H1 (cell line): ENCODE data around the gene WDR1. TPM values are rescaled to one million over a fixed set of nuclear protein-coding genes. Genes with fewer than 3 reads are reported as not detected.

Source experiments
- CTCF ChIA-PET: fragments of 300-600 bp; sonication (Branson Sonifier 250); formaldehyde crosslinking; loops from one replicate; lab custom pipeline; 2021; ENCODE audit not compliant: partially characterized antibody; lab: Charles Lee
- POLR2A ChIA-PET: fragments of 300-600 bp; sonication (Branson Sonifier 250); formaldehyde crosslinking; loops from one replicate; lab custom pipeline; 2021; ENCODE audit warnings: inconsistent platforms; ENCODE audit not compliant: partially characterized antibody; lab: Charles Lee
- DNase-seq, 2 experiments: peaks; one replicate each; pipeline versions ENCODE4 v3.0.0 to v3.0.0-alpha.2; 2010 to 2022; ENCODE audit warnings: low spot score in 2 of 2, low read depth in 1 of 2, mixed read lengths in 1 of 2
- FAIRE-seq: peaks from 2 replicates; lab custom pipeline; 2011; peaks lifted over from hg19 to GRCh38; lab: Jason Lieb, UNC
- H2AFZ ChIP-seq: 2 replicates; pipeline ENCODE4 v1.8.1; 2012; ENCODE audit warnings: low read length, inconsistent platforms
- H2AK5ac ChIP-seq: 2 replicates; pipeline ENCODE4 v1.6.1; 2013; ENCODE audit warnings: low read depth, low read length
- H2BK120ac ChIP-seq: replicated peaks from 2 replicates; pipeline ENCODE3; 2013; ENCODE audit warnings: low read depth, low read length, inconsistent platforms
- H2BK12ac ChIP-seq: 2 replicates; pipeline ENCODE4 v1.6.1; 2013; ENCODE audit warnings: low read depth, low read length
- H2BK15ac ChIP-seq: 2 replicates; pipeline ENCODE4 v1.6.1; 2013; ENCODE audit warnings: low read length
- H2BK20ac ChIP-seq: 2 replicates; pipeline ENCODE4 v1.6.1; 2013; ENCODE audit warnings: low read length
- H2BK5ac ChIP-seq: 2 replicates; pipeline ENCODE4 v1.6.1; 2013; ENCODE audit warnings: low read depth, low read length
- H3K14ac ChIP-seq: 2 replicates; pipeline ENCODE4 v1.6.1; 2013; ENCODE audit warnings: inconsistent platforms; ENCODE audit not compliant: insufficient read length
- H3K18ac ChIP-seq: 2 replicates; pipeline ENCODE4 v1.6.1; 2013; ENCODE audit warnings: low read length; ENCODE audit errors: extremely low read depth
- H3K23ac ChIP-seq: 2 replicates; pipeline ENCODE4 v1.6.1; 2013; ENCODE audit warnings: inconsistent platforms; ENCODE audit not compliant: insufficient read length
- H3K23me2 ChIP-seq: 2 replicates; pipeline ENCODE4 v1.6.1; 2013; ENCODE audit warnings: low read depth, low read length
- H3K27ac ChIP-seq: 2 replicates; pipeline ENCODE4 v1.6.1; 2011; ENCODE audit warnings: low read depth, low read length, inconsistent platforms
- H3K27me3 ChIP-seq, 4 experiments: replicated peaks in 1 of 4; 1 replicate in 1 of 4; 2 replicates in 3 of 4; pipeline versions ENCODE4 v1.6.1 to v1.8.1; 2011 to 2013; ENCODE audit warnings: low read length in 3 of 4, mild to moderate bottlenecking in 3 of 4, inconsistent platforms in 2 of 4, mixed read lengths in 2 of 4, moderate library complexity in 1 of 4; ENCODE audit not compliant: control insufficient read depth in 3 of 4, insufficient read depth in 3 of 4; ENCODE audit errors: extremely low read depth in 1 of 4
- H3K36me3 ChIP-seq, 4 experiments: 2 replicates each; pipeline versions ENCODE4 v1.6.1 to v1.8.1; 2011 to 2013; ENCODE audit warnings: mild to moderate bottlenecking in 4 of 4, low read length in 3 of 4, moderate library complexity in 2 of 4, control low read depth in 1 of 4, inconsistent platforms in 1 of 4; ENCODE audit not compliant: insufficient read depth in 4 of 4, control insufficient read depth in 2 of 4
- H3K4ac ChIP-seq: replicated peaks from 2 replicates; pipeline ENCODE3; 2013; ENCODE audit warnings: low read length, low read depth, mixed read lengths, inconsistent platforms; ENCODE audit not compliant: insufficient read length
- H3K4me1 ChIP-seq, 4 experiments: replicated peaks in 1 of 4; 1 replicate in 1 of 4; 2 replicates in 3 of 4; pipeline versions ENCODE4 v1.6.1 to v1.8.1; 2011 to 2013; ENCODE audit warnings: low read length in 3 of 4, inconsistent platforms in 2 of 4, mixed read lengths in 1 of 4; ENCODE audit not compliant: insufficient read depth in 4 of 4, control insufficient read depth in 3 of 4
- H3K4me2 ChIP-seq, 2 experiments: 2 replicates each; pipeline versions ENCODE4 v1.6.1 to v1.8.1; 2011 to 2013; ENCODE audit warnings: low read depth in 2 of 2, low read length in 2 of 2, control low read depth in 1 of 2, inconsistent platforms in 1 of 2, mild to moderate bottlenecking in 1 of 2; ENCODE audit not compliant: insufficient read depth in 1 of 2
- H3K4me3 ChIP-seq, 4 experiments: fragments of 200-600, 300-600 bp in 1 of 4; sonication (generic), shearing (Covaris generic), sonication (Bioruptor Twin) in 1 of 4; 2 replicates each; pipeline versions ENCODE4 v1.5.1 to v1.8.1; 2011 to 2016; ENCODE audit warnings: low read length in 4 of 4, low read depth in 3 of 4, control low read depth in 2 of 4, inconsistent platforms in 2 of 4, mild to moderate bottlenecking in 2 of 4, mixed read lengths in 1 of 4, moderate library complexity in 1 of 4; ENCODE audit not compliant: insufficient read depth in 2 of 4; ENCODE audit errors: extremely low read depth in 1 of 4
- H3K56ac ChIP-seq: replicated peaks from 2 replicates; pipeline ENCODE3; 2013; ENCODE audit warnings: low read depth, mild to moderate bottlenecking, mixed read lengths, low read length, inconsistent platforms; ENCODE audit not compliant: insufficient read length
- H3K79me1 ChIP-seq: 2 replicates; pipeline ENCODE4 v1.6.1; 2013; ENCODE audit warnings: low read depth, low read length, control low read depth
- H3K79me2 ChIP-seq, 2 experiments: 2 replicates each; pipeline versions ENCODE4 v1.6.1 to v1.8.1; 2012 to 2013; ENCODE audit warnings: low read length in 2 of 2, mild to moderate bottlenecking in 2 of 2, inconsistent platforms in 1 of 2; ENCODE audit not compliant: insufficient read depth in 2 of 2, control insufficient read depth in 1 of 2
- H3K9ac ChIP-seq, 4 experiments: replicated peaks in 1 of 4; 1 replicate in 1 of 4; 2 replicates in 3 of 4; pipeline versions ENCODE4 v1.6.1 to v1.8.1; 2011 to 2013; ENCODE audit warnings: low read depth in 3 of 4, low read length in 3 of 4, control low read depth in 2 of 4, mild to moderate bottlenecking in 2 of 4, moderate library complexity in 2 of 4, inconsistent platforms in 1 of 4; ENCODE audit errors: extremely low read depth in 1 of 4
- H3K9me3 ChIP-seq, 2 experiments: 2 replicates each; pipeline versions ENCODE4 v1.6.1 to v1.8.1; 2012 to 2013; ENCODE audit warnings: mild to moderate bottlenecking in 2 of 2, moderate library complexity in 2 of 2, control low read depth in 1 of 2, inconsistent platforms in 1 of 2, low read depth in 1 of 2, low read length in 1 of 2, mixed read lengths in 1 of 2; ENCODE audit not compliant: insufficient read depth in 2 of 2
- H4K20me1 ChIP-seq, 2 experiments: replicated peaks in 1 of 2; 2 replicates each; pipeline versions ENCODE3 to v1.8.1; 2011 to 2013; ENCODE audit warnings: inconsistent platforms in 2 of 2, low read length in 2 of 2, mild to moderate bottlenecking in 1 of 2; ENCODE audit not compliant: insufficient read depth in 2 of 2, control insufficient read depth in 1 of 2
- H4K5ac ChIP-seq: 2 replicates; pipeline ENCODE4 v1.6.1; 2013; ENCODE audit warnings: low read length, low read depth, mixed read lengths, inconsistent platforms; ENCODE audit not compliant: insufficient read length
- H4K8ac ChIP-seq: 2 replicates; pipeline ENCODE4 v1.8.0; 2013; ENCODE audit warnings: mild to moderate bottlenecking, moderate library complexity, low read length, inconsistent platforms; ENCODE audit not compliant: insufficient read depth; ENCODE audit errors: extremely low read depth
- H4K91ac ChIP-seq: replicated peaks from 2 replicates; pipeline ENCODE3; 2013; ENCODE audit warnings: low read length, mixed read lengths, inconsistent platforms; ENCODE audit not compliant: insufficient read length
- CBX8 ChIP-seq: fragments of 300-800, 300-1000 bp; sonication (generic); IDR thresholded peaks from 2 replicates; pipeline ENCODE4 v1.7.1; 2016; ENCODE audit warnings: low read depth, low read length, borderline replicate concordance
- EP300 ChIP-seq, 2 experiments: IDR thresholded peaks; 1 replicate in 1 of 2; 2 replicates in 1 of 2; pipeline ENCODE4 v1.6.1; 2011 to 2012; ENCODE audit warnings: low read depth in 2 of 2, low read length in 2 of 2, mild to moderate bottlenecking in 2 of 2, borderline replicate concordance in 1 of 2, inconsistent platforms in 1 of 2, moderate library complexity in 1 of 2
- GABPA ChIP-seq: IDR thresholded peaks from 2 replicates; pipeline ENCODE4 v1.6.1; 2011; ENCODE audit warnings: mild to moderate bottlenecking, low read length, moderate library complexity, borderline replicate concordance; ENCODE audit not compliant: insufficient read depth
- GTF2F1 ChIP-seq: IDR thresholded peaks from 2 replicates; pipeline ENCODE4 v1.6.1; 2012; ENCODE audit warnings: low read depth, low read length, improper control_type of control experiment, borderline replicate concordance
- MAFK ChIP-seq: IDR thresholded peaks from 2 replicates; pipeline ENCODE4 v1.6.1; 2012; ENCODE audit warnings: low read depth, mild to moderate bottlenecking, improper control_type of control experiment, low read length
- RXRA ChIP-seq: IDR thresholded peaks from 2 replicates; pipeline ENCODE4 v1.6.1; 2011; ENCODE audit warnings: low read depth, mild to moderate bottlenecking, low read length, moderate library complexity; ENCODE audit not compliant: insufficient read depth
- SP1 ChIP-seq: IDR thresholded peaks from 2 replicates; pipeline ENCODE4 v1.6.1; 2011; ENCODE audit warnings: low read depth, low read length
- SP4 ChIP-seq: IDR thresholded peaks from 2 replicates; pipeline ENCODE4 v1.6.1; 2012; ENCODE audit warnings: low read length, inconsistent platforms
- TCF12 ChIP-seq: IDR thresholded peaks from 2 replicates; pipeline ENCODE4 v1.6.1; 2011; ENCODE audit warnings: low read depth, mild to moderate bottlenecking, low read length
- WGBS, 2 experiments: shearing (Covaris generic) in 1 of 2; methylation state at CpG; one replicate each; pipeline versions ENCODE4 v1.1.6 to v1.1.7; 2013 to 2015; ENCODE audit warnings: low lambda C conversion rate in 2 of 2, mixed read lengths in 2 of 2, inconsistent platforms in 1 of 2, low coverage in 1 of 2, missing lambda C conversion rate in 1 of 2; ENCODE audit not compliant: insufficient replicate concordance in 2 of 2, insufficient coverage in 1 of 2, insufficient read length in 1 of 2; ENCODE audit errors: extremely low coverage in 1 of 2, missing lambda C conversion rate in 1 of 2; 5-methylcytosine and 5-hydroxymethylcytosine counted together
- polyA plus RNA-seq, 7 experiments: library from polyadenylated mRNA; depleted of rRNA in 3 of 7; stranded (reverse) in 5 of 7; unstranded in 2 of 7; fragments of >200 nt in 5 of 7; fragments of 200-250 nt in 2 of 7; gene quantifications; 1 replicate in 5 of 7; 2 replicates in 1 of 7; 4 replicates in 1 of 7; pipeline versions ENCODE4 v1.2.1 to v1.2.3, GENCODE V29; 2011 to 2013; ENCODE audit warnings: missing spikeins in 2 of 7, mixed read lengths in 2 of 7
- total RNA-seq: library from RNA; stranded (reverse); fragmentation: NEBNext Ultra II Directional; extraction: Animal tissue kit (Norgen Biotek cat#: 25700); gene quantifications from 2 replicates; pipeline ENCODE4 v1.2.1, GENCODE V29; 2021
- TF ChIP-seq, protein P1 (sequence below): IDR thresholded peaks from 2 replicates; pipeline ENCODE4 v1.6.1; 2012; ENCODE audit warnings: inconsistent platforms
- TF ChIP-seq, protein P2 (sequence below): IDR thresholded peaks from 2 replicates; pipeline ENCODE4 v1.6.1; 2012; ENCODE audit warnings: low read length, inconsistent platforms

The WDR1 gene
- total and polyA plus RNA-seq, 2 of the 8 experiments (the other 6 are each of a cell fraction or from before 2014, with no cell fraction given) = 315 to 377 TPM

DNA sequence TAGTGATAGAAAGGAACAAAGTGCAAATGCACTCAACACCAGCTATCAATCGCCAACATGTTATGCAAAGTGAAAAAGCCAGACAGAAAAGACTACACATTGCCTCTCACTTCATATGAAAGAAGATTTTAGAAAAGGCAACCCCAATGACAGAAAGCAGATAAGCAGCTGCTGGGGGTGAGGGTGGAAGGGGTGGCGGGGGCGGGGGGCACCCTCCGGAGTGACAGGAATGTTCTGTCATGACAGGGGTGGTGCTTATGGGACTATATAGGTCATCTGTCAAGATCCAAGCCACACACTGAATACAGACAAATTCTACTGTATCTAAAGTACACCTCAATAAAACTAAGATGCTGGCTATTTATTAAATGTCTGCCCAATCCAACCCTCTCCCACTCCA, 10.7 kb downstream of the WDR1 start:
- Histone ChIP-seq H4K91ac (no peak overlapping the region), H3K9ac (no peak overlapping the region), H2BK120ac (no peak overlapping the region)
- TF ChIP-seq, protein P1, sequence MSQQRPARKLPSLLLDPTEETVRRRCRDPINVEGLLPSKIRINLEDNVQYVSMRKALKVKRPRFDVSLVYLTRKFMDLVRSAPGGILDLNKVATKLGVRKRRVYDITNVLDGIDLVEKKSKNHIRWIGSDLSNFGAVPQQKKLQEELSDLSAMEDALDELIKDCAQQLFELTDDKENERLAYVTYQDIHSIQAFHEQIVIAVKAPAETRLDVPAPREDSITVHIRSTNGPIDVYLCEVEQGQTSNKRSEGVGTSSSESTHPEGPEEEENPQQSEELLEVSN = no peak
- TF ChIP-seq GABPA = no peak
- no peak for TF ChIP-seq SP4
- TF ChIP-seq SP1 = no peak
- TF ChIP-seq, protein P2, sequence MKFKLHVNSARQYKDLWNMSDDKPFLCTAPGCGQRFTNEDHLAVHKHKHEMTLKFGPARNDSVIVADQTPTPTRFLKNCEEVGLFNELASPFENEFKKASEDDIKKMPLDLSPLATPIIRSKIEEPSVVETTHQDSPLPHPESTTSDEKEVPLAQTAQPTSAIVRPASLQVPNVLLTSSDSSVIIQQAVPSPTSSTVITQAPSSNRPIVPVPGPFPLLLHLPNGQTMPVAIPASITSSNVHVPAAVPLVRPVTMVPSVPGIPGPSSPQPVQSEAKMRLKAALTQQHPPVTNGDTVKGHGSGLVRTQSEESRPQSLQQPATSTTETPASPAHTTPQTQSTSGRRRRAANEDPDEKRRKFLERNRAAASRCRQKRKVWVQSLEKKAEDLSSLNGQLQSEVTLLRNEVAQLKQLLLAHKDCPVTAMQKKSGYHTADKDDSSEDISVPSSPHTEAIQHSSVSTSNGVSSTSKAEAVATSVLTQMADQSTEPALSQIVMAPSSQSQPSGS = no peak
- no peak for TF ChIP-seq MAFK
- no peak for TF ChIP-seq GTF2F1
- no peak for TF ChIP-seq EP300 (IDR thresholded peaks at IDR 0.05; ENCODE audit: borderline replicate concordance in 1 of 2, low read depth in 2 of 2, low read length in 2 of 2)
- TF ChIP-seq RXRA = no peak
- TF ChIP-seq TCF12 = no peak
- TF ChIP-seq CBX8 = no peak

More for the DNA sequence above, 10.7 kb downstream of the WDR1 start:
- H3K18ac ChIP-seq = no peak overlapping the region
- no peak overlapping the region for H2AK5ac ChIP-seq
- no peak overlapping the region for H3K23ac ChIP-seq
- H3K4me2 ChIP-seq = no peak overlapping the region; a peak in 1 of 4 replicates
- H3K27me3 ChIP-seq = no peaks in the 10 kb centered on the region
- H3K36me3 ChIP-seq = peaks cover 16 to 53% (median 25%) of the 10 kb centered on the region in 4 experiments
- peaks cover 0 to 48% (median 17%) of the 10 kb centered on the region in 4 experiments; a peak in 6 of 7 replicates for H3K4me1 ChIP-seq
- ChIA-PET POLR2A (interaction anchor here (0.6 to 13.7 kb wide), 5 partner anchors 8 to 53 kb away, joined by 3 to 197 read pairs (median 99); partner anchors contain the start of gene WDR1), CTCF (interaction anchor here (1.0 to 1.9 kb wide), 2 partner anchors 9 to 12 kb away, joined by 4 to 6 read pairs; no protein-coding TSS in a partner anchor)
- H3K14ac ChIP-seq = no peak overlapping the region
- H3K23me2 ChIP-seq = no peaks in the 10 kb centered on the region; the same call in 1 of the 2 replicates
- H4K5ac ChIP-seq = no peak overlapping the region
- peaks cover 53% of the 10 kb centered on the region for H3K79me1 ChIP-seq
- no peak overlapping the region for H2AFZ ChIP-seq
- H2BK5ac ChIP-seq = no peak overlapping the region
- peaks cover 43 to 99% of the 10 kb centered on the region in 2 experiments for H3K79me2 ChIP-seq
- no peak overlapping the region for H3K27ac ChIP-seq
- no peak overlapping the region for H2BK12ac ChIP-seq
- H3K4ac ChIP-seq = no peak overlapping the region
- no peak overlapping the region for H4K8ac ChIP-seq
- FAIRE-seq (no peak), DNase-seq (no peak)
- H4K20me1 ChIP-seq = peaks cover 60 to 67% of the 10 kb centered on the region in 2 experiments
- no peak overlapping the region for H2BK20ac ChIP-seq
- WGBS, 2 experiments = 97% methylated on average over 2 of the region's 4 CpGs; no CpG with 5 or more reads in 1 of the 2 experiments
- H3K4me3 ChIP-seq = no peak overlapping the region
- no peak overlapping the region for H3K56ac ChIP-seq
- no peak overlapping the region for H2BK15ac ChIP-seq
- no peaks in the 10 kb centered on the region for H3K9me3 ChIP-seq
